ENCODE results near the gene ERCC6. TPM values are rescaled to one million over a fixed set of nuclear protein-coding genes. Genes with fewer than 3 reads are reported as not detected.

Gene ERCC6
- total RNA-seq, 4 donors from 2014 or later, result 27.9 to 50.2 (median 32.5) TPM

DNA sequence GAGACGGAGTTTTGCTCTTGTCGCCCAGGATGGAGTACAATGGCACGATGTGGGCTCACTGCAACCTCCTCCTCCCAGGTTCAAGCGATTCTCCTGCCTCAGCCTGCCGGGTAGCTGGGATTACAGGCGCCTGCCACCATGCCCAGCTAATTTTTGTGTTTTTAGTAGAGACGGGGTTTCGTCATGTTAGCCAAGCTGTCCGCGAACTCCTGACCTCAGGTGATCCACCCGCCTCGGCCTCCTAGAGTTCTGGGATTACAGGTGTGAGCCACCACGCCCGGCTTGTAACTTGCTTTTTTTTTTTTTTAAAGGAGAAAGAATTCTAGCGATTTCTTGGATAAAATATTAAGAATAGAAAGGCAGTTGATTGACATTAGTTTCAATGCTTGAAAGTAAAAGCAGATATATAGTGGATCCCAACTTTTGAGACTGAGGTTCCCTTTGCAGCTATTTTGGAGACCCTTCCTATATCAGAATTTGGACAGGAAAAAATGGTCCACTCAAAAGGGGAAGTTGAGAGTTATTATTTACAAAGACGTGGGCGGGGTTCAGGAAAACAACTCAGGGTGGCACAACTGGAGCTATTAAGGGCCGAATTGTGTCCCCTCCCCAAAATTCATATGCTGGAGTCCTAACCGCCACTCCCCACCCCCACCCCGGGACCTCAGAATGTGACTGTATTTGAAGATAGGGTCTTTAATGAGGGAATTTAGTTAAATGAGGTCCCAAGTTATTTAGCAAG is 1.3 kb upstream of the ERCC6 start:
- peak overlapping the region in 1 of 3 donors; percentile 63 for H3K4me3 ChIP-seq (replicated peaks in 1 of 3)
- intact Hi-C loops (cut with DNase I), result no loop called here

DNA sequence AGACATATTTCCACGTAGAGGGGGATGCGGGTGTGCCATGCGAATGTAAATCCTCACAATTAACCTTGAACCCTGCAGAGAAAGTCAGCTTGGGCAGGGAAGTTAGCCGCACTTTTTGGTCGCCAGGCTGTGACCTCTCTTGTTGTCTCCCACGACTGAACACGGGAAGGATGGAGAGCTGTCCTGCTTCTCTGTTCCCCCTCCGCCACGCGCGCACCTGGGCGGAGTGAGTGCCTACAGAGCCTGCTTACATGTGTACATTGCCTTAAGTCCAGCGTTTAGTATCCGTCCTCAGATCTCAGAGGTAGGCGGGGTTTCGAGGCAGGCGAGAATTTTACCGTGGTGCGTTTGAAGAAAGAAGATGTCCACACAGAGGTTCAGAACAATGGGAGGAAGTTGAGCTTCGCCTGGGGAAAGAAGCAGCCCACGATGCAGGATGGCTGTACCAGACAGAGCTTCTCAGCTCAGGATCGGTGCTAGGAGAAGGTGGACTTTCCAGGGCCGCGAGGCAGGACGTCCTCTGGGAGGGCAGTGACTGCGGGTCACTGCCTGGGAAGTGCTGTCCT is 482 bp upstream of the ERCC6 start:
- Histone ChIP-seq H3K4me1 (peaks cover 8 to 13% of the 10 kb centered on the region in 2 donors), H3K36me3 (no peaks in the 10 kb centered on the region), H3K9me3 (no peaks in the 10 kb centered on the region), H3K27ac (peak overlapping the region in 2 of 3 donors; percentile 82 to 91), H3K4me3 (replicated peaks in 1 of 3) (peak overlapping the region; percentile 29 to 63 (median 37)), H3K27me3 (no peaks in the 10 kb centered on the region)
- DNase-seq, result peak; percentile 18 to 46
- WGBS, 2 donors, result 0 to 1% methylated on average over 19 to 26 of the region's 26 CpGs
- TF ChIP-seq, protein P1, sequence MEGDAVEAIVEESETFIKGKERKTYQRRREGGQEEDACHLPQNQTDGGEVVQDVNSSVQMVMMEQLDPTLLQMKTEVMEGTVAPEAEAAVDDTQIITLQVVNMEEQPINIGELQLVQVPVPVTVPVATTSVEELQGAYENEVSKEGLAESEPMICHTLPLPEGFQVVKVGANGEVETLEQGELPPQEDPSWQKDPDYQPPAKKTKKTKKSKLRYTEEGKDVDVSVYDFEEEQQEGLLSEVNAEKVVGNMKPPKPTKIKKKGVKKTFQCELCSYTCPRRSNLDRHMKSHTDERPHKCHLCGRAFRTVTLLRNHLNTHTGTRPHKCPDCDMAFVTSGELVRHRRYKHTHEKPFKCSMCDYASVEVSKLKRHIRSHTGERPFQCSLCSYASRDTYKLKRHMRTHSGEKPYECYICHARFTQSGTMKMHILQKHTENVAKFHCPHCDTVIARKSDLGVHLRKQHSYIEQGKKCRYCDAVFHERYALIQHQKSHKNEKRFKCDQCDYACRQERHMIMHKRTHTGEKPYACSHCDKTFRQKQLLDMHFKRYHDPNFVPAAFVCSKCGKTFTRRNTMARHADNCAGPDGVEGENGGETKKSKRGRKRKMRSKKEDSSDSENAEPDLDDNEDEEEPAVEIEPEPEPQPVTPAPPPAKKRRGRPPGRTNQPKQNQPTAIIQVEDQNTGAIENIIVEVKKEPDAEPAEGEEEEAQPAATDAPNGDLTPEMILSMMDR (IDR thresholded peaks at IDR 0.05), result no peak
- TF ChIP-seq POLR2A (IDR thresholded peaks at IDR 0.05), result no peak
- intact Hi-C loops (cut with DNase I), result no loop called here

More for the DNA sequence above, 1.3 kb upstream of the ERCC6 start:
- TF ChIP-seq, protein P1 (IDR thresholded peaks at IDR 0.05), result no peak
- no peak for TF ChIP-seq POLR2A (IDR thresholded peaks at IDR 0.05)
- Histone ChIP-seq H3K4me1 (peaks cover 8 to 13% of the 10 kb centered on the region in 2 donors), H3K27ac (no peak overlapping the region), H3K36me3 (no peaks in the 10 kb centered on the region), H3K9me3 (no peaks in the 10 kb centered on the region), H3K27me3 (no peaks in the 10 kb centered on the region)
- 76 to 77% methylated on average over 20 of the region's 20 CpGs for WGBS, 2 donors
- no peak for DNase-seq

DNA sequence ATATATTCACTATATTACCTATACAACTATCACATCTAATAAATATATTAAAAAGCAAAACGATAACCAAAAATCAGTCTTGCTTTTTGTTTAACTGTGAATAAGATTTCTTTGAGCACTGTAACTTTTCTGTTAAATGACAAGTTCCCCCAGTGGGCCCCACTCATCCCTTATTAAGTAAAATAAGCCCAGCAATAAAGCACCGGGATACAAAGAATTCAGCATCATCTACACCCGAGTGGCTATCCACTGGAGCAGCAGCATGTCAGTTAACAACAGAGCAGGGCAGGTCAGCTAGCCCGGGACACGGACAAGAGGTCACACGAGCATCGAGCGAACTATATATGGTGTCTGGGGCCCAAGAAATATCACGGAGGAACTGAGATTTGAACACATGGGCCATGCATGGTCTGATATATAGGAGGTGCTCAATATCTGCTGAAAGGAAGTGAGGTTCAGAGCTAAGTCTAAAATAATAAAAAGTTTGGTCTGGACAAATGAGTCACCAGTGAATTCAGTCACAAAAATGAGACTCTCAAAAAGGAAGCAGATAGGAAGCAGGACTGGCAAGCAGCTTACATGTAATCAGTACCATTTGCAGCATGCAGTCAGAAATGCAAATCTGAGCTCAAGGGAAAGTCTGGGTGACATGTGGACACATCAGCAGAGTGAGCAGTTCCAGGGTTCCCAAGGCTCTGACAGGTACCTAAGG is 4.1 kb downstream of the ERCC6 start:
- H3K4me1 ChIP-seq, result peaks cover 8 to 11% of the 10 kb centered on the region in 2 donors
- DNase-seq, result no peak
- no peaks in the 10 kb centered on the region for H3K27me3 ChIP-seq
- no peaks in the 10 kb centered on the region for H3K9me3 ChIP-seq
- no peak overlapping the region for H3K27ac ChIP-seq
- WGBS, 2 donors, result 75 to 77% methylated on average over 9 of the region's 9 CpGs
- intact Hi-C loops (cut with DNase I), result no loop called here
- TF ChIP-seq, protein P1 (IDR thresholded peaks at IDR 0.05), result no peak
- no peak for TF ChIP-seq POLR2A (IDR thresholded peaks at IDR 0.05)
- no peak overlapping the region for H3K4me3 ChIP-seq (replicated peaks in 1 of 3)
- peaks cover 6 to 20% of the 10 kb centered on the region in 2 donors for H3K36me3 ChIP-seq

DNA sequence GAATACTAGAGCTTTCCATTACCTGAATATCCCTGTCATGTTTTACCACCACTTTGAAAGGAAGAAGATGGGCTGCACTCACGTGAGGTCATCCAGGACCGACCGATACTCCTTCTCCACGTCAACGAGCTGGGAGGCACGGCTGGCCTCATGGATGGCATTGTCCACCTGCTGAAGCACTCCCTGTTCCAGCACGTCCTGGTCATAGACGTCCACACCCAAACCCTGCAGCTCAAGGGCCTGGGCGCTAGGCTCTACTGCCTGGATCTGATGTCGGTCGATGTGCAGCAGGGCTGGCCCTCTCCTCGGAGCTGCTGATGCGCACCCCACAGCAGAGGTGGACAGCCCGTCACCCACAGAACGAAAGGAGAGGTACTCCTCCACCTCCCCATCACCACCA is 6.5 kb downstream of the ERCC6 start:
- no peak overlapping the region for H3K4me3 ChIP-seq (replicated peaks in 1 of 3)
- DNase-seq, result no peak
- no peak overlapping the region for H3K27ac ChIP-seq
- 93 to 95% methylated on average over 15 of the region's 15 CpGs for WGBS, 2 donors
- peaks cover under 1% of the 10 kb centered on the region in 2 donors for H3K4me1 ChIP-seq
- intact Hi-C loops (cut with DNase I), result no loop called here
- no peak for TF ChIP-seq POLR2A (IDR thresholded peaks at IDR 0.05)
- TF ChIP-seq, protein P1 (IDR thresholded peaks at IDR 0.05), result no peak
- no peaks in the 10 kb centered on the region for H3K27me3 ChIP-seq
- H3K36me3 ChIP-seq, result peaks cover 12 to 27% of the 10 kb centered on the region in 2 donors
- no peaks in the 10 kb centered on the region for H3K9me3 ChIP-seq
